ENCODE measurements around the gene TNKS1BP1.

The TNKS1BP1 gene

DNA sequence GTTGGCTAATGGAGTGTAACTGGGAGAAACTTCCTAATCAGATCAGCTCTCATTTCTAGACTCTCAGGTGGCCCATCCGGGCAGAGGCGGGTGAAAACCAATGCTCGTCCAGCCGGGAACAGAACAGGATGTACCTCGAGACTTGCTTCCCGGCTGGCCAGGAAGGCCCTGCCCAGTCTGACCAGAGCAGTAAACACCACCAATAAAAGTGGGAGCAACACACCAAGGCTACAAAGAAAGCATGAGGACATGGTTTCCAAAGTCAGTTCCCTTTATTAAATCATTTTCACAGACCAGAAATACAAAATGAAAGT lies 940 bp upstream of the TNKS1BP1 start:
- no peak for DNase-seq

DNA sequence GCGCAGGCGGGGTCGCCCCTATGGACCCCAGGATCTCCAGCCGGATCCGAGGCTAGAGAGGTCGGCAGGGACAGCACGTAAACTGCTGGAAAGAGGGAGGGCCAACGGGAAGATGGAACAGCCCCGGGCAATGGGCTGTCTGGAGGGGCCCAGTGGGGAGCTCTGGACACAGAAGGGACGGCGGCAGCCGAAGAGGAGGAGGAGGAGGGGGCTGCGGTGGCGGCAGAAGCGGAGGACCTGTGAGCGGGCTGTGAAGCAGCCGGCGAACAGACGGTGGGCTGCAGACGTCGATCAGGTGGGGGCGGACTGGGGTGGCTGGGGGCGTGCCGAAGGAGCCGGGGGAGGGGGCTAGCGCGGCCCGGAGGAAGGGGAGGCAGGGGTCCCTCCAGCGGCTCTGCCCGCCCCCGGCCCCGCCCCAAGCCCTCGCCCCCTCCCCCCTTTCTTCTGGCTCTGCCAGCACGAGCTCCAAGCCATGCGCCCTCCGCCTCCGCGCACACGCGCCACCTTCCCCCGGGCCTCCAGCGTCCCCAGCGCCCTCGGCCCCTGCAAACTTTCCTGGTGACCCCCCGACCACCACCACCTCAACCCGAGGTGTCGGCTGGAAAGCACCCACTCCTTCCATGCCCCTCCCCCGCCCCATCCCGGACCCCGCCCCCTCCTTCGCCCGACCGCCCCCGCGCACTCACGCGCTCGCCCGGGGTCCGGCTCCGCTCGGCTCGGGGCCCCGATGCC lies 432 bp downstream of the TNKS1BP1 start:
- peak; percentile 19 for DNase-seq

DNA sequence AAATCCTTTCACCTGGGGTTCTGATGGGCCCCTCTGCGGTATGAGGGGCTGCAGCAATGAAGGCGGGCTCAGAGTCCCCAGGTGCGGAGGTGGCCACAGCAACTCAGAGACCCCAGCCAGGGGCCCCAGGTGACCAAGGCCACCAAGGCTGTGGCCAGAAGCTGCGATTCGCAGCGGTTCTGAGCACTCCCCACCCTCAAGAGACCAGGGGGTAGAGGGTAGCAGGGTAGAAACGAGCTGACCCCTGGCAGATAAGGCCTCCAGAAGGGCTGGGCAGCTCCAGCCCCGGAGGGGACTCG lies 948 bp downstream of the TNKS1BP1 start:
- no peak for DNase-seq

DNA sequence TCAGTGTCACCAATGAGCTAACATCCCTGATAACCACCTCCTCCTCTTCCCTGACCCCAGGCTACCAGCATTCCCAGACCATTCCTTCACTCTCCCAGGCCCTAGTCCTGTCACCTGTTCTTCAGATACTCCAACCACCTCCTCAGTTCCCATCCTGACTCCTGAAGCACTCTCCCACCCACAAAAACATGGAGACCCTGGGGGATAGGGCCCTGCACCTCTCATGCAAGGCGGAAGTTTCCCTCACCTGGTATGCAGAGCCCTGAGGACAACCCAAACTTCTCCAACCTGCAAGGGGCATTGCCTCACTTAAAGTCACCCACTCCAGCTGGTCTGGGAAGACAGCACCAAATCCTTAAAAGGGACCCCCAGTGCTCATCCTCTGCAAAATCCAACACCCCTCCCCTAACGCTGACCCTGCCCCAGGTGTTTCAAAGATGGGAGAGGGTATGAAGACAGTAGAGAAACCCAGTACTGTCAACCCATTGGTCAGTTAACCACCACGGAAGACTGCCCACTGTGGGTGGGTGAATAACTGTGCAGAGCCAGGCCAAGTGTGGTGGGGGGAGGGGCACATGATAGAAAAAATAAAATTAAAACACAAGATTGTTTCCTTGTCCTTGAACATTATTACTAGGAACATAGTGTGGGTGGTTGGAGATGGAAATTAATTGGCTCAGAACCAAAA lies 1.4 kb downstream of the TNKS1BP1 start:
- no peak for DNase-seq

DNA sequence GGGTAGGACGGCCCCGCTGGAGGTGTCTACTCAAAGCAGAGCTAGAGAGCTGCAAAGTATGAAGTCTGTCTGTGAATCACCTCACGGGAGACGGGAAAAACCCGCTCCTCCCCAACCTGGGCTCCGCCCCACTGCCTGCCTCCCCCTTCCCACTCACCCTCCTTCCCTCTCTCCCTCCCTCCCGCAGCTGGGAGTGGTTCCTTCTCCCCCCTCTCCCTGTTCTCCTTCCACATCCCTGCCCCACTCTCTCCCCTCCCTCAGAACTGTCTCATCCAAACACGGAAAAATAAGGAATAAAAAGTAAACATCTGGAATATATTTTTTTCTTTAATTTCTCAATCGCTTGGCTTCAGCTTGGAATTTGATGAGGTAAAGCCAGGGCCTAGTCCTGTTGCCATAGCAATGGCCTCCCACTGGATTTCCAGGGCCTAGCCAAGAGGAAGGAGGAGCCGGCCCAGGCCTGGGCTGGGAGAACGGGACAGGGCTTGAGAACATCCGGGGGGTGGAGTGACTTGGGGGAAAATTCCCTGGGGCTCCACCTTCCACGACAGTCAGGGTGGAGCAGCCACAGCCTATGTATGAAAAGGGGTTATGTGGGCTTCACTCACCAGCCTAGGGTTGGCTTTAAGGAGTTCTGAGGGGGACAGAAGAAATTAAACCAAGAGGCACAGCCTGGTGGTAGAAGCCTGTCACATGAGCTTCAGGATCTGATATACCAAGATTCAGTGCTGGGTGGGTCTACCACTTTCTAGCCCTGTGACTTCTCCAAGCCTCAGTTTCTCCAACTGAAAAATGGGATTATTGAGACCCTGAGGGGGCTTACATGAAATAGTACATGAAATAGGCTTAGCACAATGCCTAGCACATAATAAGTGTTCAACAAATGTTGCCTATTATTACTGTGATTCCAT lies 2.2 kb downstream of the TNKS1BP1 start:
- peak; percentile 92 for DNase-seq

DNA sequence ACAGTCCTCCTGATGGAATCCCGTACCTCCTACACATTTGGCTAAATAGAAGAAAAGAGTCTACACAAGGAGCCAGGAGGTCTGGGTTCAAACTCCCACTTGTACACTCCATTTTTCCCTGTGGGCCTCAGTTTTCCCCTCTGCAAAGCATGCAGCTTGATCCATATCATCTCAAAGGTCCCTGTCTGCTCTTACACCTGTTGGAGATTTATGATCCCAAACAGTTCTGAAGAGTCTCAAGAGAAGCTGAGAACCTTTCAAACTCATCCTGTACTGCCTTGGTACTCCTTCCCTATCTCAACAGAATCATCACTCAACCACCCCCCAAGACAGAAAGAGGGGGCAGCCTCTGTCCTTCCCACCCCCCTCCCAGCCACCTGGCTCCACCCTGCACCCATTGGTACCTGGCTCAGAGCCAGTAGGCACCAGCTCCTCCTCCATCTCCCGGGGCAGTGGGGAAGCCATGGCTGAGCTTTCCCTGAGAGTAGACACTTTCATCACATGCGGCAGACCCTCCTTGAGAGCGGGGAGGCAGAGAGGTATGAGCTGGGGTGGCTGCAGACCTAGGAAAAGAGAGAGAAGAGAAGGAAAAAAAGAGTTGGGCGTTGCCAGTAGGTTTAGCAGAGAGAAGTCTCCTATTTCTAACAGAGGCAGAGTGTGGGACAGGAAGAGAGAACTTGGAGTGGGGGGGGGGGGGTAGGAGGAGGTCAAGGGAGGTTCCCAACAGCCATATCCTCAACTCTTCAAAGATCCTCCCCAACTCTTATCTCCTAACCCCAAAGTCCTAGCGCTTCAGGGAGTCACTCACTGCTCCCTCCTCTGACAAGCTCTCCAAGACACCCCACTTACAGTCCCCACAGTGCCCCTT lies 3.1 kb downstream of the TNKS1BP1 start:
- DNase-seq, result no peak

DNA sequence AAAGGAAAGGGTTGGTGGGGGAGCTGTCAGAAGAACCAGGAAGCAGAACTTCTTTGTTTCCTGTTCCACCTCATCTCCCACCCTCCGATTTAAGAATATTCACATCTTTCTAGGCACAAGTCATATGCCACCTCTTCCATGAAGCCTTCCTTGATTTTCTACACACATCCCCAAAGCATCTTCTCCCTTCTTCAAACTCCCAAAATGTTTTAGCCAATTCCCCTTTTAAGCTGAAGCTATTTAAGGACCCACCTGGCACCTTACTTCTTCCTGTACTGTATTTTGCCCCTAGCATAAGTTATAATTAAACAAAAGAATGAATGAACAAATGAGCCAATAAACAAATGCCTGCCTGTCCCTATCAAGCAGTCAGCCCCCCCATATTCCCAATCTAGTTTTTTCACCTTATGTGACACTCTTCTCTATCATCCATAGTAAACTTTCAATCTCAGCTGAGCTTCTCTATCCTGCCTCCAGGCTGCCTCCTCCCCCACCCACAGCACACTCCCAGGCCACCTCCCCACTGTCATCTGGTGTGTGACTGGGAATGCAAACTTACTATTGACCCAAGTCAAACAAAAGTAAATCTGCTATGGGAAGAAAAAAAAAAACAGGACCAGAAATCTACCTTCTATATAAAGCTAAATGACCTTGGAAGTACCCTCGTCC lies 3.9 kb downstream of the TNKS1BP1 start:
- DNase-seq, result no peak

DNA sequence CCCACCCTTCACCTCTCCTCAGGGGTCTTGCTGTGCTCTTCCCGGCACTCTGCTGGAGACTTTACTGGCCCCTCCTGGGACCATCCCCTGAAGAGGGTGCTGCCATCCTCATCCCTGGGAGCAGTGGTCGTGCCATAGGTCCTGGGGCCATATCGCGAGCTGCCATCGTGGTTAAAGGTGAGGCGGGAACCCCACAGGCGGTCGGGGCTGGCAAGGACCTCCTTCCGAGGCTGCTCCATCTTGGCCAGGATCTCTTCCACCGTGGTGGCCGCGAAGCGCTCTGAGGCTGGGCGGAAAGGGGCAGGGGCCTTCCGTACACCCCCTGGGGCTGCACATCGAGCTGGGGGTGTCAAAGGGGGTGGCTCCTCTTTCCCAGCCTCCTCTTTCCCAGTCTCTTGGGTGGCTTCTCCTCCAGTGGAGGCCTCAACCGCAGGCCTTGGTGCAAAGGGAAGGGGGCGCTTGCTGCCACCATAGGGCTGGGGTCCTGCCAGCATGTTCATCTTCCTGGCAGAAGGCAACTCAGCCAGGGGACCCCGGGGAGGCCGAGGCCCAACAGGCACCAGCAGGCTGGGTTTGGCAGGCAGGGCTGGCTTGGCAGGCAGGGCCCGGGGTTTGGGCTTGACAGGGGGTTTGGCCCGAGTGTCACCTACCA lies 4.6 kb downstream of the TNKS1BP1 start:
- no peak for DNase-seq

DNA sequence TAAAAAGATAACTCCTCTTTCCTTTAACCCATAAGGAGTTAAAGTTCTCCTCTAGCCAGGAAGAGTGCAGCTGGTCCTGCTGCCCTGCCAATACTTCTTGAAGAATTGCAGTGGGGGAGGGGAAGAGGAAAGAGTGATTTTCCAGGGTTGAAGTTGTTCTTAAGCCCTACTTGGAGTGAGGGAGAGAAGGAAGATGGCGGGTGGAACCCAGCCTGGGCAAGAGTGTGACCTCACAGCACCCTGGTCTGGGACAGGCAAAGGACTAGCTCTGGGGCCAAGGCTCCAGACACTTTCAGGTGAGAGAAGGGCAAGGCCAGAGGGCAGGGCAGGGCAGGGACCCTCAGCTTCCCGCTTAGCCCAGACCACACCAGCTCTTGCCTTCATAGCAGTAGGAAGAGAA lies 6.6 kb downstream of the TNKS1BP1 start:
- no peak for DNase-seq

DNA sequence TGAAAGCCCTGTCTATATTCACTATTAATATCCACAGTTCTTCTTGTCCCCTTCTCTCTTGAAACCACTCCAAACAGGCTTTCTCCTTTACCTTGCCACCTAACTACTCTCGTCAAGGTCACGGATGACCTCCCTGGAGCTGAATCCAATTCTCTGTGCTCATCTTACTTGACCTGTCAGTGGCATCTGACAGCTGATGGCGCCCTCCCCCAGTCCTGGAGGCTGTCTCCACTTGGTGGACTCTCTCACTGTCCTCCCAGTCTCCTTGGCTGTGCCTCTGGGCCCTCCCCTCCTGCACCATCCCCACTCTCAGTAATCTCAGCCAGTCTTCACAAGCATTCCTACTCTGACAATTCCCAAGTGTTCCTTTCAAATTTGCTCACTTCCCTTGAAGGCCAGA lies 8.7 kb downstream of the TNKS1BP1 start:
- no peak for DNase-seq

DNA sequence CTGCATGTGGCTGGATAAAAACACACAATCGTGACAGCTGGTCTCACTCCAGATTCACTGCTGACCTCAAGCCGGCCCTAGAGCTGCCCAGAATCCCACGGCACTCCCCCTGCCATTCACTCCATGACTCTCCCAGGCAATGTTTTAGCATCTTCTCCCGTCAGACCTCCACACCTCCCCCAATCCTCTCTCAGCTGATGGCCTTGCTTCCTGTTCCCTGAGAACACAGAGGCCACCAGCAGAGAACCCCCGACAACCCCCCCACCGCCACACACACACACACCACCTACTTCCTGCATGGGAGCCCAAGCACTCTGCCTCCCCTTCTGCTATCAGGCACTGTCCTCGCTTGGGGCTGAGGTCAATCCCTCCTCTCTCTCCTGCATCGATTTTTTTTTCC lies 9.3 kb downstream of the TNKS1BP1 start:
- DNase-seq, result no peak

DNA sequence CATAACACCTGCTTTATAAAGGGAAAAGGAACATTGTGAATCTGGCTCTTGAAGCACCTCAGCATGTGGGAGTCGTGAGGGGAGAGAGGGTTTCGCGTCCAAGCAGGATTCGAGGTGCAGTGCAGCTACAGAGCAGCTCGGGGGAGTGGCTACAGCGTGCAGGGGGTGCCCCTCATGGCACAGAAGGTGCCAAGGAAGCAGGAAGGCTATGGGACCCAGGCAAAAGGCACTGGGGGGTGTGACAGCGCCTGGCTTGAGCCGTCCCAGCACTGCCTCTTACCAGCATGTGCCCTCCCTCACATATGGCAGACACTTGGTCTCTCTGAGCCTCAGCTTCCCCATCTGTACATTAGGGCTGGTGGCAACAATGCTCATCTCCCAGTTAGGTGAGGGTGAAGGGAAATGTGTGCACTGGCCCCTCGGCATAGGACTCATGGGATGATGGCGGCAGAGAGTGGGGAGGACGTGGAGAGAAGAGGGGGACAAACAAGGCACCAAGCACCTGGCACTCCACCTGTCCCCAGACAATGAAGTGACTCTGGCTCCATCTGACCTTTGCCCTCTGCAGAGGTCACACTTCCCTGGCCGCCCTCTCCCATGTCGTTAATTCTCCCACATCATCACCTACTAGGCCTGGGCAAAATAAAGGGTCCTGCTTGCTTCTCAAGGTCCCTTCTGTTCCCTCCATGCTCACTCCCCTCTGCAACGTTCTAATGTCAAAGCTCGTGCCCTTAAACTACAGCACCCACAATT lies 10.4 kb downstream of the TNKS1BP1 start:
- DNase-seq, result no peak

DNA sequence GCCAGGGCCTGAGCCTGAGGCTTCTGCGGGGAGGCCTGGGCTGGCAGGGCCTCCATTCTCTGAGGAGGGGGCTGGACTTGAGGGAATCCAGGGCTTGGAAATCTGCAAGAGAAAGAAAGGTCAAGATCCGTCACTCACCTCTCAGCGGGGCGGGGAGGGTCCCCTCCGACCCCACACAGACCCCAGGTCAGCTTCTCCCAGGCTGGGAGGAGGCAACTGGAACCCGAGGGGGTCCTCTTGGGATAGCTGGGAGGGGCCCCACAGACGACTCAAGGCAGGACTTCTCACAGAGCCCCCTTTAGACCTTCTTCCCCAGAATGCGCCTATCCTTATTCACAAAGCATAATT lies 11.0 kb downstream of the TNKS1BP1 start:
- DNase-seq, result no peak

DNA sequence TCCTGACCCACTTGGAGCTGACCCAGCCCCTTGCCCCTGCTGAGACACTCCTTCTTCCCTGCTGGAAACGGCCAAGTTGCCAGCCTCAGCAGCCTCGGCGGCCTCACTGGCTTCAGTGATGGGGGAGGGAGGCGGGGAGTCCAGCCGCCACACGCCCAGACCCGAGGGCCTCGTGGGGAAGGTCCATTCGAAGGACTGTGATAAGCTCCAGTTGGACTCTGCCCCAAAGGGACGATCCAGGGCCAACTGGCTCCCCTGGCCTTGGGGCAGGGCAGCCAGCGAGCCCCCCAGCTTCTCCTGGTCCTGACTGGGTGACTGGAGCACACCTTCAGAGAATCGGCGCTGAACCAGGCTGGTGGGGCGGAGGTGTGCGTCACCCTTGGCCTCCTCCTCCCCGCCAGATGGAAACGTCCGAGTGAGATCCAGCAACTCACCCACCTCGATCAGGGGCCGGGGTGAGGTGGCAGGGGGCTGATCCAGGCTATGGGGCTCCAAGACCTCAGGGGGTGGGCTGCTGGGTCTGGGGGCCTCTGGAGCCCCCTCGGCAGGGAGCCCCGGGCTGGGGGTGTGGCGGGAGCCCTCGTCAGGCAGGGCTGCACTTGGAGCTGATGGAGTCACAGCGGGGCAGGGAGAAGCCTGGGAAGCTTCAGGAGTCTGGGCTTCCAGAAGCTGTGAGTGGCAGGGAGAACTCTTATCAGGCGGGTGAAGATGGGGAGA lies 11.5 kb downstream of the TNKS1BP1 start:
- no peak for DNase-seq

DNA sequence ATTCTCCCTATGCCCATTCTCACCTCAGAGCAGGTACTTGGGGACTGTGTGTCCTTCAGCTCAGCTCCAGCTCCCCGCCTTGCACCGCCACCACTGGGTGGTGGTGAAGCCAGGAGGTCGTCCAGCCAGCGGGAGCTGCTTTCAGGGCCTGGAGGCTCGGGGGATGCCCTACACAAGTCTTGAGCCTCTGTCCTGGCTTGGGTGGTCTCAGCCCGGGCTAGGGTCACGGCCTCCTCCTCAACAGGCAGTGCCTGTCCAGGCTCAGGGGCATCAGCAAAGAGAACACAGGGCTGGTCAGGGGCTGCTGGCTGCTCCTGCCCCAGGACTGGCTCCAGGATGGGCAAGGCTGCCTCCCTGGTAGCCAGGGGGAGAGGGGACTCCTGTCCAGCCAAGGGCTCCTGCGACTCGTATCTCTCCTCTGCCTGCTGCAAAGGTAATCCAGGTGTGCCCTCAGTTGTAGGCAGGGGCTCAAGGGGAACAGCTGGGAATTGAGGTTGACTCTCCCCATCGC lies 12.2 kb downstream of the TNKS1BP1 start:
- no peak for DNase-seq

DNA sequence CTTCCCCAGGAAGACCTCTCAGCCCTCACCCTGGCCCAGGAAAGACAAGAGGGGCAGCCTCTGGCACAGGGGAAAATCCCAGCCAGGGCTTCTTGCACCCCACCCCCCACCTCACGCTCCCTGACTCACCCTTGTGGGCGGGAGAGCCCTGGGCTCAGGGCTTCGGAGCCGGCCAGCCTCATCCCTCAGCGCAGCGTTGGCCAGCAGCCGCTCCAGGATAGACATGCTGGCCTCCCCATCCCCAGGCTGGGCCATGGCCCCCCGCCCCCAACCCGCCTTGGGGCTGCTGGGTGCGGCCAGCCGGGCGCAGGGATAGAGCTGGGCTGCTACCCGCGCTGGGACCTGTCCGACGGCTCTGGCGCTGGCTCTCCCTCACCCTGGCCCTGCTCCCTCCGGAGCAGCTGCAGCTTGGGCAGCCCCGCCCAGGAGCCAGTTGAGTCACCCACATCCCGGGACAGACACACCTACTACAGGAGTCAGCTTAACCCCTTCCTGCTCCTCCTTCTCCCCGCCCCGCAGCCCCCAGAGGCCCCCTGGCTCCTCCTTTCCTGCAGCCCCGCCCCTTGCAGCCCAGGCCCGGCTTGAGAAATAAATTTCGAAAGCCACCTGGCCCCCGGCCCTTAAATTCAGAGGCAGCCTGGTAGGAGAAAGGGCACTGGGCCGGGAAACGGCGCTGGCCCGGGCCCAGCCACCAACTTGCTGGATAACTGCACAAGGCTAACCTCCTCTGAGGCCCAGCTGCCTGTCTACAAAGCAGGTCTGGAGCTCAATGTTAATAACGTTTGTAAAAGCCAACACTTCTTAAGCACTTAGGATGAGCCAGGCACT lies 13.4 kb downstream of the TNKS1BP1 start:
- peak; percentile 88 for DNase-seq

DNA sequence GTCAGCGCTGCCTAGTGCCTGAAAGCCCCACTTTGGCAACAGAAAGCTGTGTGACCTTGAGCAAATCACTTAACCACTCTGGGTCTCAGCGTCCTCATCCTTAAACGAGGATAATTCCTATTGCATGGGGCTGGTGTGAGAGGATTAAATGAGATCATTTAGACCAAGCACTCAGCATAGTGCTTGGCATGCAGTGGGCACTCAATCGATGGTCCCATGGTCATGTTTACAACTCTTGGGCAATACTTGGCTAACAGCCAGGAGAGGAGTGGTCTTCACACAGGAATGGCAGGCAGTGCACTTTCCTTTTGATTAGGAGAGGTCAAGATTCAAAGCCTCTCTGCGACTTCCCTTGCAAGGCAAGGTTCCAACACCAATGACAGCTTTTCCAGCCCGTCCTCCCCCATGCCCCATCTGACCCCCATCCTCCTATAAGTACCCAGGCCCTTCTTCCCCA lies 14.1 kb downstream of the TNKS1BP1 start:
- no peak for DNase-seq

DNA sequence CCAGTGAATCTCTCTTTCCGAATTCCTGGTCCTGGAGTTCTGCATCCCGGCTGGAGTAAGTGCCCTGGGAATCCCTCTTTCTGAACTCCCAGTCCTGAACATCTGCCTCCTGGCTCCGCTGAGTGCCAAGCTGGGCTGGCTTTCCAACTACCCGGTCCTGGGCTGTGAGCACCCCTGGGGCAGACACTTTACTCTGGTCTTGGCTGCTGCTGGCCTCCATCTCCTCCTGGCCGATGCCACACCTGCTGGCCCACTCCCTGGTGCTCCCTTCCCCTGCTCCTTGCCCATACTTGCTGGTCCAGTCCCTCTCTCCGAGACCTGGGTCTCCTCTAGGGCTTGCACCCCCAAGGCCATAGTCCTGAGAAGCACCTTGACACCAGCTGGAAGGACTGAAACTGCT lies 14.7 kb downstream of the TNKS1BP1 start:
- DNase-seq, result no peak

All from amniotic stem cell (primary cell).